HTERT RPE-1 (cell line): ENCODE data around the gene GJC2.

Experiments used
- in situ Hi-C: fragments of 300-500 bp; cut with MboI; formaldehyde crosslinking; loops from 4 replicates; pipeline ENCODE4 v1.14.3; 2020; ENCODE audit warnings: low sequenced_read_pairs

Gene GJC2

DNA sequence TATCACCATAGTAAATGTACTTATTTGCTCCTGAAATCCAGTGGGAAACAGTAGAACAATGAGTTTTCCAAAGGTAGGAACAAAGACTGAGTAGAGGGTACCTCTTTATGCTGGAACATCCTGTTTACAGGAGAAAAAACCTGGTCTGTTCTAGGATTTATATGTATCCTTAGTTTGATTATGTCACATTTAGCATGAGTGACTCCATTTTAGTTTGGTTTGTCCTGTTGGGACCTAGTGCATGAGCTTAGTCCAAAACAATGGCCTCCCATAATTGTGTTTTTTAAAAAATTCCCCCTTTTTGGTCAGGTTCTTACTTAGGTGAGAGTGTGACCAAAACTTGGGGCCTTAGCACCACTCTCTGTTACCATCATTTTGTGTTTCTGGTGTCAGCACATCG lies 37.1 kb upstream of the GJC2 start:
- in situ Hi-C loops, result no loop called here

DNA sequence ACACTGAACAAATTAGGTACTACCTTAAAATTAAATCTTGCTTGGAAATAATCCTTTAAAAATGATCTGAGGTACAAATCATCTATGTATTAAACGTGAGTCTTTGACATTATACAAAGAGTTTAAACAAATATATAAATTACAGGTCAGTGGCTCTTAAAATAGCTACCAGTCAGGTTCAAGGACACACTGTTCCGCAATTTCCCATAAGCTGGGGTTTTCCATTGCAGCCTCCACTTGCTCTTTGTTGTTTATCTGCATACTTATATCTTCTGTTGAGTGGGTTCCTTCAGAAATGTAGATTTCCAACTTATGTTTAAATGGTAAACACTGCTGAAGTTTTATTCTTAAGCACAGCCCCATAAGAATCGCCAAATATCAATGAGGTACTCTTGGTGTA lies 34.9 kb upstream of the GJC2 start:
- in situ Hi-C loops, result no loop called here

DNA sequence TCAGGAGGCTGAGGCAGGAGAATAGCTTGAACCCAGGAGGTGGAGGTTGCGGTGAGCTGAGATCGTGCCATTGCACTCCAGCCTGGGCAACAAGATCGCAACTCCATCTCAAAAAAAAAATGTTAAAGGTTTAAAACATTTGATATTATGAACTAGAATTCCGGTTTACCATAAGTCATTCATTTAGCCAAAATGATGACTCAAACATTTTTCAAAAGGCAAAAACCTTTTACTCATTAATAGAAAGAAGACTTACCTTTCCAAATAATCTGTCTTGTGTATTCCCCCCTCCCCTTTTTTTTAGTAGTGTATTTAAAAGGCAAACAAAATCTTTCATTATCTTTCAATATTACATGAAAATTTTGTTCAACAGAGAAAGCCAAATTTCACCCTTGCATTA lies 32.4 kb upstream of the GJC2 start:
- in situ Hi-C loops, result no loop called here

DNA sequence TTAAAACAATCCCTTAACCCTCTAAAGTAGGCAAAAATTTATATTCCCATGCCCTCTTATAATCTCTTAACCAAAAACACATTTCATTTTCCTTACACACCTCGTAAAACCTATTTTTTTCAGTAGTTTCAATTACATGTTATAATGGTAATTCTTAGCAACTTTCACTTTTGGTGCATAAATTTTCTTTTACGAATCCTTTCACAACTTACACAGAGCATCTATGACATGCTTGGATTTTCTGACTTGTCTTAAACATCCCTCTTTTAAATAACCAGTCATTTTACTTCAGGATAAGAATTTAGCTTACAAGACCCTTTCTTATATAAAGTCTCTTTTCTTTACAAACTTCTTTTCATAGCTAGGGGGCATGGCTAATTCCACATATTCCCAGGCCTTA lies 31.7 kb upstream of the GJC2 start:
- in situ Hi-C loops, result no loop called here

DNA sequence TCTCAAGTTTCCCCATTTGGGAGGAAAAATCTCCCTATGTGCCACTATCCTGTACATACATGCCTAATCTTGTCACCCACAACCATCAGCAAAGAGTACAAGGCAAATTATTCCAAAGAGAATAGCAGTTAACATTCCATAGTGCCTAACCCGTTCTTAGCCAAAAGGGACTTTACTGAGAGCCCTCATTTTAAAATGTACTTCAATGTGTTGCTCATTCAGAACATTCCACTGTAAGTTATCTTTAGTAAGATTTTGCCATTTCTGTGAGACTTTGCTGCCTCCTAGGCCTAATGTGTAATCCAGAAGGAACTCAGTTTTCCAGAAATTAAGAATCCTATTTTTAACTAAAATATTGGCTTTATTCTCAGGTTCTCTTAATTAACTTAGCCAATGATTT lies 29.4 kb upstream of the GJC2 start:
- in situ Hi-C loops, result no loop called here

DNA sequence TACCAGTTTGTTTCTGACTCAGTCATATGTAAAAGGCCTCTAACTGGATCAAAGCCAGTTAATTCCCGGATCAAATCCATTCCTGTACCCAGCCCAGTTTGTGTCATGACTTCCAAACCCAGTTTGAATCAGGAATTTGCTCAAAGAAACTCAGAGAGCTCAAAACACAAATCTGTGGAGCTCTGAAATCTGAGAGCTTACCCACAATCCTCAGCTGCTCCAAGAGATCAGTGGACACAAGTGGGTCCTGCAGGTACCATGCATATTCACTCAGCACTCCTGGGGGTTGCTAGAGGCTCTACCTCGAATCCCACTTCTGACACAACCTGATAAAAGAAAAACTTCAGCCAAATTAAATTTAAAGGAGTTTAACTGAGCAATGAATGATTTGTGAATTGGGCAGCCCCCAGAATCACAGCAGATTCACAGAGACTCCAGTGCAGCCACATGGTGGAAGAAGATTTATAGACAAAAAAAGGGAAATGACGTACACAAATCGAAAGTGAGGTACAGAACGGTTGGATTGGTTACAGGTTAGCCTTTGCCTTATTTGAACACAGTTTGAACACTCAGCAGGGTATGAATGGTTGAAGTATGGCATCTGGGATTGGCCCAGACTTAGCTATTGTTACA lies 28.8 kb upstream of the GJC2 start:
- in situ Hi-C loops, result no loop called here

DNA sequence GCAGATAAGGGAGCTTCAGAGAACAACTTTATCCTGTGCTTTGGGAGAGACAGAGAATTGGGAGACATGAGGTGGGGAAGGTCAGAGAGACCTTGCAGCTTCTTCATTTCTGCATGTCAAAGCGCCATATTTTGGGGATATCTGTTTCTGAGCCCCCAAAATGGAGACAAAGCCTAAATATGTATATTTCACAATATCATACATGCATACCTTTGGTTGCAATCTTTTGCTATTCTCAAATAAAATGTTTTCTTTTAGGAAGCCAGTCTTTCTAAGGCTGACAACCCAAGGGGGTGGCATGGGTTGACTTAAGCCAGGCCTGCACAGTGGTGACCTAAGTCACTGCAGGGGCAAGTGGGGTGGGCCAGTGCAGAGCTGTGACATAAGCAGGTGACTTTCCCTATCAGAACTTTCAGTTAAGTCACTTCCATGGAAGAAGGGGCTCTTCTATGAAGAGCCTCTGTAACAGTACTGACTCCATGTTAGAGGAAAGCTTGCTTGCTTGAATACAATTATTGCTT lies 26.7 kb upstream of the GJC2 start:
- in situ Hi-C loops, result no loop called here

DNA sequence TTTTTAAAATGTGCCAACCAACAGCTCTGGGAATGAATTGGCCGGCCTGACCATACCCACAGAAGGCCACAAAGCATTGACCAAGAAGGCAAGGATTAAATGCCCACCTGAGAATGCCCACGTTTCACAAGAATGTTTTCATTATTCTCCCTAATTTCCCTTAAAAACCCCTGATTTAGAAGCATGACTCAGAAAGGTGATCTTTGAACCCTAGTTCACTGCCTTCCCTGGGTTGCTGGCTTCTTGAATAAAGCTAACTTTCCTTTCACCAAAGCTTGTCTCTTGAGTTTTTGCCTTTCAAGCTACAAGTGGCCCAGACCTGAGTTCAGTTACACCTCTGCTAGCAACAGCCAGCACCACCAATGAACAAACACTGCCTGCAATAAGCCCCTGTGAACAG lies 26.2 kb upstream of the GJC2 start:
- in situ Hi-C loops, result no loop called here

DNA sequence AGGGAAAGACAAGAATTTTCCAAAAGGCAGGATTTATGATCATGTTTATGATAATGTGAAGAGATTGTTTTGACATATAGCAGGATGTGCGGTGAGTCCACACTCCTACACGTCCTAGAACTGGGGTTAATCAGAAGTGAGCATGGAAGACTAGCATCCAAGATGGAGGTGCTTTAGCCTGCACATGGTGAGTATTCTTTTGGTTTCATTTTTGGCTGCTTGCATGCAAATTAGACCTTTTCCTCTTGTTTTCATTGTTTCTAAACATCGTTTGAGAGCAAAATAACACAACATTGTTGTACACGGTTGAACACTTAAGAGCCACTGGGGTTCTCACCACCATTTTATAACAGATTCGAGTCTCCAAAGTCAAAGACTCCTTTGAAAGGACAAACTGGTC lies 24.5 kb upstream of the GJC2 start:
- in situ Hi-C loops, result no loop called here

DNA sequence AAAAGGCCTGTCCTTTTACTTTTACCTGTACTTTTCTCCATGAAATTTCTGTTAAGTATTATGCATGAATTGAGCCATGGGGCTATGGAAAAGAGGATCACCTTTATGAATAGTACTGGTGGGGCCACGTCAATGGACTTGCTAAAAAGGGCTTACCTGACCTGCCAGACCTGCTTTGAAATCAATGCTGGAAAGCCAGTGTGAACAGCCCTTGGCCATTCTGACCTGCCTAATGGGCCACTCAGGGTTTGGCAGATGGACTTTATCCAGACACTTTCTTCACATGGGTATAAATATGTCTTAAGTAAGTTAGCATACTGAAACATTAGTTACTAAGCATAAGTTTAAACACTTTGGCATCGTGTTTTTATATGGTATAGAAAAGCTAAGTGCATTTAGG lies 18.0 kb upstream of the GJC2 start:
- in situ Hi-C loops, result no loop called here

DNA sequence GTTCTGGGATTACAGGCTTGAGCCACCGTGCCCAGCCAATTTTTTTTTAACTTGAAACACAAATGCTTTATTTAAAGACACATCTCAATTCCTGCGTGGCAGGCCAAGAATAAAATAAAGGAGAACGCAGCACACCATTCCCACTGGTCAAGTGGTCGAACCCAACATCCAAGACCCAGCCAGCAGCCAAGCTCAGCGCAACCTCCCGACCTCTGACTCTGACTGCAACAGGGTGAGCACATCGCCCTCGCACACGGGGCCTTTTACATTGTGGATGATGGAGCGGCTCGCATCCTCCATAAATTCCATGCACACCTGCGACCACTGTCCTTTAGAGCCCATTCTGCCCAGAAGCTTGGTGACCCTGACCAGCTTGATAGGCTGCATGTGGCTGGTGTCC lies 15.1 kb upstream of the GJC2 start:
- in situ Hi-C loops, result no loop called here

DNA sequence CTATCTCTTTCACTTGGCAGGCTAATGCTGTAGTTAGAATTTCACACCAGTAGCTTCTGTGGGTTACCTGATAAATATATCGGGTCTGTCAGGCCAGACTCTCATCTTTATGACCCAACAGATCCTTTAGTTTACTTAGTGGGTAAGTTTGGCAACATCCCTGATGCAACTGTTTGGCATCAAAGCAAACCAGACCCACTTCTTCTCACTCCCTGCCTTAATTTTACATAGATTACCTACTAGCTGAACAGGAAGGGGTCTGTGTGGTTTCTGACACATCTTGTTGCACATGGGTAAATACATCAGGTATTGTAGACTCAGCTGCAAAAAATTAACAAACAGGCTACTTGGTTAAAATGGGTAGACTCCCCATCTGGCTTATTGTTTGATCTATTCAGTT lies 12.8 kb upstream of the GJC2 start:
- in situ Hi-C loops, result no loop called here

DNA sequence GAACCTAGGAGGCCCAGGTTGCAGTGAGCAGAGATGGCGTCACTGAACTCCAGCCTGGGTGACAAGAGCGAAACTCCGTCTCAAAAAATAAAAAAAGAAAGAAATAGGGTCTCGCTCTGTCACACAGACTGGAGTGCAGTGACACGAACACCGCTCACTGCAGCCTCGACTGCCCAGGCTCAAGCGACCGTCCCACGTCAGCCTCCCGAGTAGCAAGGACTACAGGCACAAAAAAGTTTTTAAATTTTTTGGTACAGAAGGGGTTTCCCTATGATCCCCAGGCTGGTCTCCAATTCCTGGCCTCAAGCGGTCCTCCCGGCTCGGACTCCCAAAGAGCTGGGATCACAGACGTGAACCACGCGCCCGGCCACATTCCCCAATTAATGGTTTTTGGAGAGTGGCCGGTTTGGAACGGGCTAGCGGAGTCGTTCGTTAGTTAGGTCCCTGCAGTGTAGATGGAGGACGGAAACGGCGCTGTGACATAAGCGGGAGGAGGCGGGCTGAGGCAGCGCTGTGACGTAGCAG lies 10.3 kb upstream of the GJC2 start:
- in situ Hi-C loops, result no loop called here

DNA sequence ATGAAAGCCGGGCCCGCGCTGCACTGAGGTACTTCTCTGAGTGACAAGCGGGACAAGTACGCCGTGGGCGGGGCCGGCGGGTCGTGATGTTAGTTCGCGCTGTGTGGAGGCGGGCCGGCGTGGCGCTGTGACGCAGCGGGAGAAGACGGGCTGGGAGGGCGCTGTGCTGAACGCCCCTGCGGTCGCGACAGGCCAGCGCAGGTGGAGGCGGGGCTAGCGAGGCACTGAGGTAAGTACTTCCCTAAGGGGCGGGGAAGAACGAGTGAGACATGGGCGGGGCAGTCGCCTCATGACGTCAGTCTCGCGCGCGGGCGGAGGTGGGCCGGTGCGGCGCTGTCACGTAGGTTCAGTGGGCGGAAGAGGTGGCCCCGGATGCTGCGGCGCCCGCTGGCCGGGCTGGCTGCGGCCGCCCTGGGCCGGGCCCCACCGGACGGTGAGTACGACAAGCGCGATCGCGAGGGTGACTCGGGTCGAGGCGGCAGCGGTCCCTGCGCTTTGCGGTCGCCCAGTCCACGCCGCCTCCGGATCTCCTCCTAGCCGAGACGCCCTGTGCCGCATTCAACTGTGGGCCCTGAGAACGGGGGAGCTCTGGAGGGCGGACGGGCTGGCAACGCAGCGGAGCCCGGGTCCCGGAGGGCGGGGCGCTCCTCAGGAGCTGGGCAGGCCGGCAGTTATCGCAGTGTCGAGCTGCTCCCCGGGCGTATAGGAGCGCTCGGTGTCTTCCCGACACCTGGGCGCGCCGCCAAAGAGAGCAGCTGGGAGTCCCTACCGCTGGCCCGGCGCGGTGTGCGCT lies 9.6 kb upstream of the GJC2 start, which contains the start of gene GUK1:
Gene GUK1 (plus strand): TSS at position 349 of the 793 bp plus-strand sequence. CDS start 24 bp downstream, at position 373.
- in situ Hi-C loops, result no loop called here

DNA sequence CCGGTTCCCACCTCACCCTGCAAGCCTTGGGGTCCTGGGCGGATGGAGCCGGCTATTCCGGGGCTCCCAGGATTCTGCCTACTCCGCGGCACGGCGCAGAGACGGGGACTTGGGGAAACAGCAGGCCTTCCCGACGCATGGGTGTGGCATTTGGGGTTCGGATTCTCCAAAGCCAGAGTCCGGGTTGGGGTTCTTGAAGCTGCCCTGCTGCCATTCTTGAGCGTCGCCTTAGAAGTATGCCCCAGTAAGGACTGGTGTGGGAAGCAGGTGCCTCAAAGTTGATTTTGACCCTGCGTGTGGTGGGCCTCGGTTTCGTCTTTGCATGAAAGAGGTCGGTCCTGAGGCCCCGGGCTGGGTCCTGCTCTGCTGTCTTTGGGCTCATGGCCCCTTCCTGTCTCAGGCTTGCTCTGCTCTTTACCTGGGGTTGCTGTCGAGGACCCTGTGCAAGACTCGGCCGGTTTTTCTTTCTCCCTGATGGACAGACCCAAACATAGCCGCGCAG lies 9.0 kb upstream of the GJC2 start:
- in situ Hi-C loops, result no loop called here

DNA sequence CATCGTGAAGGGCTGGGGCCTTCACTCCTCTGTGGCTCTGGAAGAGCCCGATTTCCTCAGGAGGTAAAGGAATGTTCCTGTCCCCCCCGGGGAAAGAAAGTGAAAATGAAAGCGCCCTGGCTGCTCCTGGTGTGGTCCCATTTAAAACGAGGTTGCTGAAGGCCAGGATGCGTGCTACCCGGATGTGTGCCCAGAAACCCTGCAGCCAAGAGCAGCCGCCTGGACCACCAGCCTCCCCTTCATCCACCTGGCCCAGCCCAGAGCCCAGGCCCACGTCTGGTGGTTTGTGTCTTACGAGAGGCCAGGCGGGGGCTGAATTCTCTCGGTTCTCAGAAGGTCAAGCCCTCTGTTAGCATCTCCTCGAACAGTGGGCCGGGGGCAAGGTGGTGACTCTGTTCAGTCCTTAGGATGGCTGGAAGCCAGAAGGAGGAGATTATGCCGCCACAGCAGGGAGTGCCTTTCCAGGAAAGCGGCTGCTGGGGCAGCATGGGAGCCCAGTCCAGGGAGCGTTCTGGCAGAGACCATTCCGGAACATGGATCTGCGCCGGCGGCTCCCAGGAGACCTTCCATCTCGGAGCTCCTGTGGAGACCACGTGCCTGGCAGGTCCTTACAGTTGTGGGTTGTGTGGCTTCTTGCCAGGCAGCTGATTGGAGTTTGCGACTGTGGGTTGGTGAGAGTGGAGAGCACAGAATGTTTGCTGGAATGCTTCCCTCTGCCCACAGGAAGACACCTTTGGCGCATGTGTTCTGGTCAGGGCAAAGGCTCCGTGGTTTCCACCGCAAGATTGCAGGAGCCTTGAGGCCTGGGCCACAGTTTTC lies 8.3 kb upstream of the GJC2 start:
- in situ Hi-C loops, result no loop called here

DNA sequence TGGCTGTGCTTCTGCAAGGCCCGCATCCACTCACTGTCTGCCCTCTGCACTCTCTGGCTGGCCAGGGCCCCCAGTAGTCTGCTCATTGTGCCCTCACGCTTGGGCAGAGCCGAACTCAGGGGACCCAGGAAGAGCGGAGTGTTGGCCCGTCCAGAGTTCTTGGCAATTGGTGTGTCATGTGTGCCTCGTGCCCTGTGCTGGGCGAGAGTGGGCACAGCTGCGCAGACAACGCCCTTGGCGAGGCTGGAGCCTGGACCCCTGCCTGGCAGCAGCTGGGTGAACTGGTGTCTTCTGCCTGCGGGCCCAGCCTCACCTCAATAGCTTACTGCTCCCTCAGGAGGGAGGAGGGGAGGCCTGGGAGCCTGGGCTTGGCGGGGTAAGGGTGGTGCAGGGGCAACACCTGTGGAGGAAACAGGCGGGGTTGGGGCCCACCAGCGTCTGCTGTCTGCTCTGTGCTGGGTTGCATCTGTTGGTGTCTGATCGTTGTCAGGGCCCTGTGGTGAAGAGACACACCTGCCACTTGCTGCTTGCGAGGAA lies 7.5 kb upstream of the GJC2 start:
- in situ Hi-C loops, result no loop called here

DNA sequence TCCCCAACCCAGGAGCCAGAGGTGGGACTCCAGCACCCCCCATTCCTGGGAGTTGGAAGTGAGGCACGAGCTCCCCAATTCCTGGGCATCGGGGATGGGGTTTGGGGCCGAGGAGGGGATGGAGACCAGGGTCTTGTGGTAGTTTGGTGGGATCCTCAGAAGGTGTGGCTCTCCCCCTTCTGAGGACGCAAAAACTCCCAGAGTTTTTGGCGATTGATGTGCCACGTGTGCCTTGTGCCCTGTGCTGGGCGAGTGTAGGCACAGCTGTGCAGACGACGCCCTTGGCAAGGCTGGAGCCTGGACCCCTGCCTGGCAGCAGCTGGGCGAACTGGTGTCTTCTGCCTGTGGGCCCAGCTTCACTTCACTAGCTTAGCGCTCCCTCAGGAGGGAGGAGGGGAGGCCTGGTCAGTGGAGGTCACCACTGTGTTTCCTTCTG lies 7.0 kb upstream of the GJC2 start:
- in situ Hi-C loops, result no loop called here

DNA sequence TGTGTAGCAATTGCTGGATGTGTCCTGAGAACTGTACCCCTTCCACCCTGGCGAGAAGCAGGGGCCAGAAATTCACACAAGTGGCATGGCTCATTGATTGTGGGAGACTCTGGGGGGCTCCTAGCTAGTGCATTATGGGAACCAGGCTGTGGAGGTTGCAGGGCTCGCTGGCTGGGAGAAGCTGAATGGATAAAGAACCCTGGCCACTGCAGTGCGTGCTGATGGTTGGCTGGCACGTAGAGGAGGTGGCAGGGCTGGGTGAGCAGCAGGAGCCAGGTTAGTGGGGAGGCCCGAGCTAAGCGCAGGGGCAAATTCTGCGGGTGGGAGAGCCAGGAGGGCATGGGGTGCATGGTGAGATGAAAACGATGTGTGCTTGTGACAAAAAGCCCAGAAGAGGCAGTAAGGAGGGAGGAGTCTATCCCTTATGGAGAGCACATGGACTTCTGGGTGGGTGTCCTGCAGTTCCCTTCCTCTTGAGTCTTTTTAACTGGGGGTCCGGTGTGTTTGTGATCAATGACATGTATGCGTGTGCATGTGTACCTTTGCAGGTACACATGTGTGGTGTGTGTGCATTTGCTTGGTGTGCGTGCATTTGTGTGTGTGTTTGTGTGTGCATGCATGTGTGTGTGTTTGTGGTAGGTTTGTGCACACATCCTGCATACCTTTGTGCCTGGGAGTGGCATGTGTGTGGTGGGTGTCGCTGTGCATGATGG lies 6.1 kb upstream of the GJC2 start:
- in situ Hi-C loops, result no loop called here
